K562 (cell line): Measurements from ENCODE around the gene REEP3.

Source experiments
- CBFB ChIP-seq: sonication (generic); formaldehyde crosslinking; IDR thresholded peaks from 2 replicates; pipeline ENCODE4 v1.4.0; 2020; ENCODE audit warnings: mild to moderate bottlenecking, missing genetic modification reagents
- MBD2 ChIP-seq: sonication (generic); IDR thresholded peaks from 2 replicates; pipeline ENCODE4 v1.6.1; 2016; ENCODE audit warnings: low read depth, borderline replicate concordance
- SREBF2 ChIP-seq: sonication (generic); formaldehyde crosslinking; IDR thresholded peaks from 2 replicates; pipeline ENCODE4 v1.4.0; 2020; ENCODE audit warnings: mild to moderate bottlenecking, missing genetic modification reagents
- TF ChIP-seq, protein P1 (sequence below): sonication (generic); formaldehyde crosslinking; IDR thresholded peaks from 2 replicates; pipeline ENCODE4 v1.8.1; 2022; ENCODE audit warnings: missing genetic modification reagents

GRCh38 chr10:63534723-63535122 lies 13.5 kb downstream of the REEP3 start:
- TF ChIP-seq MBD2 (no peak), CBFB (no peak), SREBF2 (no peak)
- TF ChIP-seq, protein P1, sequence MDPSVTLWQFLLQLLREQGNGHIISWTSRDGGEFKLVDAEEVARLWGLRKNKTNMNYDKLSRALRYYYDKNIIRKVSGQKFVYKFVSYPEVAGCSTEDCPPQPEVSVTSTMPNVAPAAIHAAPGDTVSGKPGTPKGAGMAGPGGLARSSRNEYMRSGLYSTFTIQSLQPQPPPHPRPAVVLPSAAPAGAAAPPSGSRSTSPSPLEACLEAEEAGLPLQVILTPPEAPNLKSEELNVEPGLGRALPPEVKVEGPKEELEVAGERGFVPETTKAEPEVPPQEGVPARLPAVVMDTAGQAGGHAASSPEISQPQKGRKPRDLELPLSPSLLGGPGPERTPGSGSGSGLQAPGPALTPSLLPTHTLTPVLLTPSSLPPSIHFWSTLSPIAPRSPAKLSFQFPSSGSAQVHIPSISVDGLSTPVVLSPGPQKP (CRISPR knock-in tag), result no peak
